ENCODE results near the gene ZNF473.

ZNF473 gene

DNA sequence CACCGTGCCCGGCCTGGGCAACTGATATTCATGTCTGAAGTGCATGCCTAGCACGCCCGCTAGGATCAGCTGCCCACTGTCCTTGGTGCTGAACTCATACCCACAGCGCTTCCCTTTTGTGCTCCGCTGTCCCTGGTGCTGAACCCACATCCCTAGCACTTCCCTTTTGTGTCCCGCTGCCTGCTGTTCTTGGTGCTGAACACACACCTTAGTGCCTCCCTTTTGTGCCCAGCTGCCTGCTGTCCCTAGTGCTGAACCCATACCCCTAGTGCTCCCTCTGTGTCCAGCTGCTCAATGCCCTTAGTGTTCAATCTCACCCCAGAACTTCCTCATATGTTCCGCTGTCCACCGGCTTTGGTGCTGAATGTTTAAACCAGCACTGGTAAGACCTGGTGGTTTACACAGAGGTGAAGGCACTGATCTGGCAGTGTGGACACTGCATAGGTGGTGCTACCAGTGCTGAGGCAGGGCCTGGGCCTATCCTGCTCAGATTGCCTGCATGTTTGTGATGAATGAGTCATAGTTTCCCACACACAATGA lies 38.6 kb upstream of the ZNF473 start:
- POLR2A ChIA-PET = no interaction called here
- CTCF ChIA-PET = interaction anchor here (0.9 to 7.8 kb wide), 2 partner anchors 50 to 149 kb away, joined by 3 to 72 read pairs; no protein-coding TSS in a partner anchor
- H3K4me3 ChIP-seq (ENCODE audit: low read depth, low read length) = no peak overlapping the region
- TF ChIP-seq, protein P1, sequence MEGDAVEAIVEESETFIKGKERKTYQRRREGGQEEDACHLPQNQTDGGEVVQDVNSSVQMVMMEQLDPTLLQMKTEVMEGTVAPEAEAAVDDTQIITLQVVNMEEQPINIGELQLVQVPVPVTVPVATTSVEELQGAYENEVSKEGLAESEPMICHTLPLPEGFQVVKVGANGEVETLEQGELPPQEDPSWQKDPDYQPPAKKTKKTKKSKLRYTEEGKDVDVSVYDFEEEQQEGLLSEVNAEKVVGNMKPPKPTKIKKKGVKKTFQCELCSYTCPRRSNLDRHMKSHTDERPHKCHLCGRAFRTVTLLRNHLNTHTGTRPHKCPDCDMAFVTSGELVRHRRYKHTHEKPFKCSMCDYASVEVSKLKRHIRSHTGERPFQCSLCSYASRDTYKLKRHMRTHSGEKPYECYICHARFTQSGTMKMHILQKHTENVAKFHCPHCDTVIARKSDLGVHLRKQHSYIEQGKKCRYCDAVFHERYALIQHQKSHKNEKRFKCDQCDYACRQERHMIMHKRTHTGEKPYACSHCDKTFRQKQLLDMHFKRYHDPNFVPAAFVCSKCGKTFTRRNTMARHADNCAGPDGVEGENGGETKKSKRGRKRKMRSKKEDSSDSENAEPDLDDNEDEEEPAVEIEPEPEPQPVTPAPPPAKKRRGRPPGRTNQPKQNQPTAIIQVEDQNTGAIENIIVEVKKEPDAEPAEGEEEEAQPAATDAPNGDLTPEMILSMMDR (IDR thresholded peaks at IDR 0.05; ENCODE audit: insufficient read depth, low read length, missing control alignments) = peak; percentile 20
- peak; percentile 56 for DNase-seq (ENCODE audit: low read depth, low spot score)

GRCh38 chr19:49988007-49988406 lies 37.8 kb upstream of the ZNF473 start:
- no peak overlapping the region for H3K4me3 ChIP-seq (ENCODE audit: low read depth, low read length)
- POLR2A ChIA-PET = interaction anchor here (0.6 kb wide), 1 partner anchor 137 kb away, joined by 3 read pairs; no protein-coding TSS in a partner anchor
- no peak for DNase-seq (ENCODE audit: low read depth, low spot score)
- CTCF ChIA-PET = interaction anchor here (7.8 kb wide), 1 partner anchor 51 kb away, joined by 72 read pairs; no protein-coding TSS in a partner anchor
- TF ChIP-seq, protein P1 (IDR thresholded peaks at IDR 0.05; ENCODE audit: insufficient read depth, low read length, missing control alignments) = no peak

- TF ChIP-seq, protein P1 (IDR thresholded peaks at IDR 0.05; ENCODE audit: insufficient read depth, low read length, missing control alignments) = no peak
- POLR2A ChIA-PET = interaction anchor here (0.6 kb wide), 1 partner anchor 138 kb away, joined by 3 read pairs; no protein-coding TSS in a partner anchor
- DNase-seq (ENCODE audit: low read depth, low spot score) = no peak
- CTCF ChIA-PET = interaction anchor here (0.7 to 7.8 kb wide), 2 partner anchors 34 to 52 kb away, joined by 3 to 72 read pairs; no protein-coding TSS in a partner anchor
- H3K4me3 ChIP-seq (ENCODE audit: low read depth, low read length) = no peak overlapping the region
Observed at GRCh38 chr19:49988433-49988832, 37.4 kb upstream of the ZNF473 start.

DNA sequence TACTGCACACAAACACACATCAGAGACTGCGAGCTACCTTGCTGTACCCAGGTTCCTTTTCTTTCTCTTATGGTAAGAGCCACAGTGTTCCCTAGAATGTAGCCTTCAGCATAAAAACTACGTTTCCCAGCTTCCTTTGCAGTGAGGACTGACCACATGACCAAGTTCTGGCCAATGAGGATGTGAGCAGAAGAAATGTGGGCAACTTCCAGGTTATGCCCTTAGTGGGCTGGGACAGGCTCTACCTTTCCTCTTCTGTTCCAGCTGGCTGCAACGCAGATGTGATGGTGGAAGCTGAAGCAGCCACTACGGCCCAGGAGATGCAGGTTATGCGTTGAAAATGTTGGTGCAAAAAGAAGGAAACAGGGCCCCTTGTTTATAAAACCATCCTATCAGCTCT lies 28.1 kb upstream of the ZNF473 start:
- CTCF ChIA-PET = interaction anchor here (1.4 to 2.0 kb wide), 2 partner anchors 12 to 13 kb away, joined by 3 to 8 read pairs; no protein-coding TSS in a partner anchor
- POLR2A ChIA-PET = no interaction called here
- DNase-seq (ENCODE audit: low read depth, low spot score) = no peak
- H3K4me3 ChIP-seq (ENCODE audit: low read depth, low read length) = no peak overlapping the region
- TF ChIP-seq, protein P1 (IDR thresholded peaks at IDR 0.05; ENCODE audit: insufficient read depth, low read length, missing control alignments) = no peak

GRCh38 chr19:49999371-50000010 lies 26.3 kb upstream of the ZNF473 start:
- ChIA-PET POLR2A (no interaction called here), CTCF (interaction anchor here (1.4 to 2.0 kb wide), 2 partner anchors 15 to 60 kb away, joined by 3 to 8 read pairs; no protein-coding TSS in a partner anchor)
- no peak for DNase-seq (ENCODE audit: low read depth, low spot score)
- TF ChIP-seq, protein P1 (IDR thresholded peaks at IDR 0.05; ENCODE audit: insufficient read depth, low read length, missing control alignments) = no peak
- H3K4me3 ChIP-seq (ENCODE audit: low read depth, low read length) = no peak overlapping the region
